NOMO-1 treated with dmso at 0.1 percent for 144 hours (cell line): ENCODE measurements around the gene POMP.
"Not testable (repeated sequence)": the region's sequence is repeated elsewhere in the genome, so short reads cannot be mapped to it uniquely, and the experiment has no call there.

Experiments
- DNase-seq: peaks from one replicate; lab custom pipeline; 2025; ENCODE audit not compliant: unreplicated experiment; lab: John Stamatoyannopoulos, UW

The POMP gene

GRCh38 chr13:28693605-28694491 is 34.9 kb downstream of the POMP start:
- not testable (repeated sequence) for DNase-seq

GRCh38 chr13:28697441-28697840 is 38.5 kb downstream of the POMP start:
- no peak for DNase-seq

- DNase-seq, result no peak
Measured at GRCh38 chr13:28699246-28699645, 40.3 kb downstream of the POMP start.

GRCh38 chr13:28704282-28704681 is 45.4 kb downstream of the POMP start:
- no peak for DNase-seq

GRCh38 chr13:28704919-28705318 is 46.0 kb downstream of the POMP start:
- no peak for DNase-seq

- DNase-seq, result no peak
Measured at GRCh38 chr13:28705461-28706083, 46.6 kb downstream of the POMP start.

- peak; percentile 80 for DNase-seq
Measured at GRCh38 chr13:28707629-28708427, 48.9 kb downstream of the POMP start.

- no peak for DNase-seq
Measured at GRCh38 chr13:28710161-28710560, 51.2 kb downstream of the POMP start.

- DNase-seq, result no peak
Measured at GRCh38 chr13:28714651-28715050, 55.7 kb downstream of the POMP start.

- DNase-seq, result no peak
Measured at GRCh38 chr13:28716511-28716910, 57.6 kb downstream of the POMP start.

- DNase-seq, result no peak
Measured at GRCh38 chr13:28717170-28717569, 58.2 kb downstream of the POMP start.

- no peak for DNase-seq
Measured at GRCh38 chr13:28718196-28718542, 59.2 kb downstream of the POMP start.

GRCh38 chr13:28718543-28719226 is 59.8 kb downstream of the POMP start, which contains the start of gene SLC46A3:
SLC46A3 (minus strand) TSS chr13:28718970; CDS start chr13:28717998, 972 bp downstream.
- DNase-seq, result peak; percentile 97

GRCh38 chr13:28719227-28720055 is 60.5 kb downstream of the POMP start:
- no peak for DNase-seq

GRCh38 chr13:28723806-28724205 is 64.9 kb downstream of the POMP start:
- DNase-seq, result no peak

GRCh38 chr13:28725046-28725610 is 66.2 kb downstream of the POMP start:
- no peak for DNase-seq
